ENCODE data around the gene TAF15.

Gene TAF15

DNA sequence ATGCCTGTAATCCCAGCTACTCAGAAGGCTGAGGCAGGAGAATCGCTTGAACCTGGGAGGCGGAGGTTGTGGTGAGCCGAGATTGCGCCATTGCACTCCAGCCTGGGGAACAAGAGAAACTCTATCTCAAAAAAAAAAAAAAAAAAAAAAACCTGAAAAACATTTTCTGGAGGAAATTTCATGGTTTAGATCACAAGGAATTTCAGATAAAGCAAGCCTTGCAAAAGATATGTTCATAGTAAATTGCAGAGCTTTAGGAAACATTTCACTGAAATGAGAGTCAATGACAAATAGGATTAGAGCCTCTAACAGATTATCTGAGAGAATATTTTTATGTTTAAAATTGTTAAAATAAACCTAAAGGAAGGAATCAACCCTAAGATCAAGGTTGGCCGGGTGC, 3.2 kb downstream of the TAF15 start:
- no peak for TF ChIP-seq CTCF (IDR thresholded peaks at IDR 0.05; ENCODE audit: borderline replicate concordance, control extremely low read depth, extremely low read depth, insufficient read depth, missing control alignments)
- DNase-seq (ENCODE audit: low spot score): no peak
- in situ Hi-C loops (cut with MboI; ENCODE audit: low sequenced_read_pairs, unreplicated experiment): no loop called here

GRCh38 chr17:35816723-35817122, 7.4 kb downstream of the TAF15 start:
- DNase-seq (ENCODE audit: low spot score): no peak
- in situ Hi-C loops (cut with MboI; ENCODE audit: low sequenced_read_pairs, unreplicated experiment): no loop called here
- no peak for TF ChIP-seq CTCF (IDR thresholded peaks at IDR 0.05; ENCODE audit: borderline replicate concordance, control extremely low read depth, extremely low read depth, insufficient read depth, missing control alignments)

- TF ChIP-seq CTCF (IDR thresholded peaks at IDR 0.05; ENCODE audit: borderline replicate concordance, control extremely low read depth, extremely low read depth, insufficient read depth, missing control alignments): no peak
- in situ Hi-C loops (cut with MboI; ENCODE audit: low sequenced_read_pairs, unreplicated experiment): no loop called here
- no peak for DNase-seq (ENCODE audit: low spot score)
Observed at GRCh38 chr17:35817196-35817595, 7.9 kb downstream of the TAF15 start.

DNA sequence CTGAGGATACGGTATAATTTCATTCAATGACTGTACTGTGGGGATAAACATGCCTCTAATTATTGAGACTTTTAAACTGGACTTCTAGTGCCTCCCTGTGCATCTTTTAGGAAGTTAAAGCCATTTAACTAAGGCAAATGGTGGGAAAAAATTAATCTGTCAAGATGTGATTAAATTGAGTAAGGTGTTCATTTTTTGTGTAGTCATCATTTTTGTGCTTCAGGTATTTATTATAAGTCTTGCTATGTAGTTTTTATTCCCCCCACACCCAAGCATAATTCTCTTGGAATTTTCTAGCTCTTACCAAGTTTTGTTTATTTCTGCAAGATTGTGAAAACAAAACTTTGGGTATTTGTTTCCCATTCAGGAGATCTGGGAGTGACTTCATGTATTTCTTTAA, 10.2 kb downstream of the TAF15 start:
- TF ChIP-seq CTCF (IDR thresholded peaks at IDR 0.05; ENCODE audit: borderline replicate concordance, control extremely low read depth, extremely low read depth, insufficient read depth, missing control alignments): no peak
- no peak for DNase-seq (ENCODE audit: low spot score)
- in situ Hi-C loops (cut with MboI; ENCODE audit: low sequenced_read_pairs, unreplicated experiment): no loop called here

- in situ Hi-C loops (cut with MboI; ENCODE audit: low sequenced_read_pairs, unreplicated experiment): no loop called here
- TF ChIP-seq CTCF (IDR thresholded peaks at IDR 0.05; ENCODE audit: borderline replicate concordance, control extremely low read depth, extremely low read depth, insufficient read depth, missing control alignments): no peak
- no peak for DNase-seq (ENCODE audit: low spot score)
Observed at GRCh38 chr17:35821308-35821707, 12.0 kb downstream of the TAF15 start.

DNA sequence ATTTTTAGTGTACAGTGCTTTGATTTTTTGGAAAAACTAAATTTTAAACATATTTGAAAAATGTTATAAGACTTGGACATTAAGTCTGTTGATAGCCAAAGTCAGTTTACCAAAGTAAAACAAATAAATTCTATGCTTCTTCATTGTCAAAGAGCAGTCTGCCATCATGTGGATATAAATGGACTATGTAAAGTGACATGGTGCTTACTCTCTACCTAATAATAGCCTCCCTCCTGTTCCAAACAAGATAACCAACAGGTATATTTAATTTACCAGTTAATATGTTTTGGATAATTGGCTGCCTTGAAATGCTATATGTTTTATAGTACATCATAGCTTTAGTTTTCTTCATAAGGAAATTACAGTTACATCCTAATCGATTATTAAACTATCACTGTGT, 15.9 kb downstream of the TAF15 start:
- DNase-seq (ENCODE audit: low spot score): no peak
- TF ChIP-seq CTCF (IDR thresholded peaks at IDR 0.05; ENCODE audit: borderline replicate concordance, control extremely low read depth, extremely low read depth, insufficient read depth, missing control alignments): no peak
- in situ Hi-C loops (cut with MboI; ENCODE audit: low sequenced_read_pairs, unreplicated experiment): no loop called here

DNA sequence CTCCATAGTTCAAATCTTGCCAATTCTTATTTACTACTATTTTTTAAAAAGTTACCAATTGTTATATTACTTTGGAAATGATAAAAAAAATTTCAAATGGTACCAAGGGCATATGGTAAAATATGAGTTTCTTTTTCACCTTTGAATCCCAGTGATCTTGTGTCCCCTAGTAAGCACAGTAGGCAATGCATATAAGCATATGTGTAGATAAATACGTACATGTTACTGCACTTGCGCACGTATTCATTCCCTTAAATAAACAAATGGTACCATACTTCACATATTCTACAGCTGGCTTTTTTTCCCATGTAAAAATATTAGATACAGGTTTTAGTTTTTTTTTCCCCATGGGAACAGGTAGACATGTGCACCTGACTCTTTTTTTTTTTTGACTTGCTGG, 31.8 kb downstream of the TAF15 start:
- no peak for DNase-seq (ENCODE audit: low spot score)
- TF ChIP-seq CTCF (IDR thresholded peaks at IDR 0.05; ENCODE audit: borderline replicate concordance, control extremely low read depth, extremely low read depth, insufficient read depth, missing control alignments): no peak
- in situ Hi-C loops (cut with MboI; ENCODE audit: low sequenced_read_pairs, unreplicated experiment): no loop called here
